Measurements from ENCODE around the gene LIPG. TPM values are rescaled to one million over a fixed set of nuclear protein-coding genes. Genes with fewer than 3 reads are reported as not detected.

The LIPG gene
- total and polyA plus RNA-seq, 9 of the 15 experiments (the other 6 are each of a cell fraction or from before 2014, with no cell fraction given): 0.76 to 1.8 (median 1.3) TPM

DNA sequence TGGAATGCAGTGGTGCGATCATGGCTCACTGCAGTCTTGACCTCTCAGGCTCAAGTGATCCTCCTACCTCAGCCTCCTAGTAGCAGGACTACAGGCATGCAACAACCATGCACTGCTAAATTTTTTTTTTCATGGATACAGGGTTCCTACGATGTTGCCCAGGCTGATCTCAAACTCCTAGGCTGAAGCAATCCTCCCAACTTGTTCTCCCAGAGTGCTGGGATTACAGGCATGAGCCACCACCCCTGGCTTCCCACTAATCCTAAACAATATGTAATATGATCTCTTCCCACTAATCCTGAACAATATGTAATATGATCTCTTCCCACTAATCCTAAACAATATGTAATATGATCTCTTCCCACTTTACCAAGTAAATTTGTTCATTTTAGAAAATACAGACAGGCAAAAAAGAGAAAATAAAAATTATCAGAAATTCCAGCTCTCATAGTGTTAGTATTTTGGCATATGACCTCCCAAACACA lies 41.2 kb upstream of the LIPG start:
- no peaks in the 10 kb centered on the region for H3K9me3 ChIP-seq (replicated peaks; ENCODE audit: control insufficient read depth, insufficient read depth, low read depth, low read length)
- TF ChIP-seq SMARCA4 (IDR thresholded peaks at IDR 0.05) (0 out of 2 replicates have a peak, but pooled peaks have one; percentile 18), SOX6 (IDR thresholded peaks at IDR 0.05) (peak; percentile 95)
- TF ChIP-seq, protein P1, sequence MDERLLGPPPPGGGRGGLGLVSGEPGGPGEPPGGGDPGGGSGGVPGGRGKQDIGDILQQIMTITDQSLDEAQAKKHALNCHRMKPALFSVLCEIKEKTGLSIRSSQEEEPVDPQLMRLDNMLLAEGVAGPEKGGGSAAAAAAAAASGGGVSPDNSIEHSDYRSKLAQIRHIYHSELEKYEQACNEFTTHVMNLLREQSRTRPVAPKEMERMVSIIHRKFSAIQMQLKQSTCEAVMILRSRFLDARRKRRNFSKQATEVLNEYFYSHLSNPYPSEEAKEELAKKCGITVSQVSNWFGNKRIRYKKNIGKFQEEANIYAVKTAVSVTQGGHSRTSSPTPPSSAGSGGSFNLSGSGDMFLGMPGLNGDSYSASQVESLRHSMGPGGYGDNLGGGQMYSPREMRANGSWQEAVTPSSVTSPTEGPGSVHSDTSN (CRISPR knock-in tag; IDR thresholded peaks at IDR 0.05; ENCODE audit: low read depth): no peak
- TF ChIP-seq, protein P1 (tag; conservative IDR thresholded peaks at IDR 0.05; ENCODE audit: low read depth): no peak
- no peaks in the 10 kb centered on the region for H3K36me3 ChIP-seq (ENCODE audit: control insufficient read depth, insufficient read depth, low read length)
- in situ Hi-C loops (cut with MboI): no loop called here
- no peaks in the 10 kb centered on the region for H3K9me1 ChIP-seq (ENCODE audit: control insufficient read depth, insufficient read depth, low read length)
- no peak overlapping the region for H3K4me2 ChIP-seq (ENCODE audit: insufficient read depth, low read length)
- FAIRE-seq (no peak), DNase-seq (ENCODE audit: extremely low read depth in 1 of 4, low spot score in 3 of 4) (no peak), ATAC-seq (no peak)
- H4K20me1 ChIP-seq (replicated peaks; ENCODE audit: control insufficient read depth, insufficient read depth, low read length): no peaks in the 10 kb centered on the region
- ChIA-PET CTCF (ENCODE audit: low intra/inter-chr PET ratio) (no interaction called here), POLR2A (no interaction called here)
- no peak overlapping the region for H3K9ac ChIP-seq (ENCODE audit: insufficient read depth in 1 of 2, low read depth in 2 of 2, low read length in 2 of 2)
- no peak overlapping the region for H2AFZ ChIP-seq (ENCODE audit: low read depth, low read length)
- H3K79me2 ChIP-seq (ENCODE audit: control insufficient read depth, insufficient read depth, low read length): no peaks in the 10 kb centered on the region
- BruUV-seq (replicated peaks): no TSS peak
- intact Hi-C loops (cut with micrococcal nuclease): no loop called here
- WGBS (ENCODE audit: insufficient coverage, low coverage, missing lambda C conversion rate): 52% methylated on average over 2 of the region's 2 CpGs
- H3K27ac ChIP-seq (ENCODE audit: extremely low read depth, low read depth, low read length): no peak overlapping the region
- no peak overlapping the region for H3K4me3 ChIP-seq
- H3K4me1 ChIP-seq (replicated peaks in 1 of 2; ENCODE audit: control insufficient read depth in 2 of 2, insufficient read depth in 2 of 2, low read length in 2 of 2): peaks cover 3 to 17% of the 10 kb centered on the region in 2 experiments; a peak in 4 of 5 replicates
- no peaks in the 10 kb centered on the region for H3K27me3 ChIP-seq (ENCODE audit: control insufficient read depth in 2 of 2, insufficient read depth in 2 of 2, low read length in 2 of 2)

Data from K562 (cell line).